GM18502 (cell line): Measurements from ENCODE around the gene GLYATL3.

Experiments
- ATAC-seq: cut with Tn5 transposase; IDR thresholded peaks from one replicate; pipeline ENCODE4 v1.9.1; 2021; ENCODE audit warnings: mild to moderate bottlenecking; ENCODE audit not compliant: unreplicated experiment, poor library complexity

Gene GLYATL3

DNA sequence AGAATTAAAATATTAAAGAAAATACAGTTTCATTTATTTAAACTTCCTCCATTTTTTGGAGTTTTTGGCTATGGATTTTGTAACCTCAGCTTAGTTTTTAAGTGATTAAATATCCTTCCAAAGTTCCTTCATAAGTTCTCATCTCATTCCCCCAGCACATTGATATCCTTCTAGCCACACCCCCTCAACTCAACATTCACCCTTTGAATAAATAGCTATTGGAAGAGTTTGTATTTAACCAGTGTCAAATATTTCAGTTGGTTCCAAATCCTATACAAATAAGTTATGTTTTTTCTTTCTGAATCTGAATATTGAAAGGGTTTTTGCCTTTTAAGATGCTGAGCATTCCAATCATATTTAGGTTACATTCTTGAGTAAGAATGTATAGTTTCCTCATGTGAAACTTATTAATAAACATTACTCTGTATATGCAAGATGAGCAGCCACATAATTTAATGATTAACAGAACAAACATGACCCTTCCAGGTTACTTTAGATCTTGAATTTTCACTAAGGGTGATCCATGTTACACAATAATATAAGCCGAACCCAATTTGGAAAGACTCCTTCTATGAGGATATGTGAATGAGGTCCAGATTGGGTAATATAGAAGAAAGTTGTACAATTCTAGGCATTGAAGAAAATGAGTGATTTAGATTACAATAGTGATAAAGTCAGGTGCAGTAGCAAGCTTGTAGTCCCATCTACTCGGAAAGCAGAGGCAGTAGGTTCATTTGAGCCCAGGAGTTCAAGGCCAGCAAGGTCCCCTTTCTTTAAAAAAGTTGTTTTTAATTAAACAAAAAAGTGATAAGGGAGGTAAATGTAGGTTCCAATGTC lies 13.6 kb downstream of the GLYATL3 start:
- no peak for ATAC-seq

DNA sequence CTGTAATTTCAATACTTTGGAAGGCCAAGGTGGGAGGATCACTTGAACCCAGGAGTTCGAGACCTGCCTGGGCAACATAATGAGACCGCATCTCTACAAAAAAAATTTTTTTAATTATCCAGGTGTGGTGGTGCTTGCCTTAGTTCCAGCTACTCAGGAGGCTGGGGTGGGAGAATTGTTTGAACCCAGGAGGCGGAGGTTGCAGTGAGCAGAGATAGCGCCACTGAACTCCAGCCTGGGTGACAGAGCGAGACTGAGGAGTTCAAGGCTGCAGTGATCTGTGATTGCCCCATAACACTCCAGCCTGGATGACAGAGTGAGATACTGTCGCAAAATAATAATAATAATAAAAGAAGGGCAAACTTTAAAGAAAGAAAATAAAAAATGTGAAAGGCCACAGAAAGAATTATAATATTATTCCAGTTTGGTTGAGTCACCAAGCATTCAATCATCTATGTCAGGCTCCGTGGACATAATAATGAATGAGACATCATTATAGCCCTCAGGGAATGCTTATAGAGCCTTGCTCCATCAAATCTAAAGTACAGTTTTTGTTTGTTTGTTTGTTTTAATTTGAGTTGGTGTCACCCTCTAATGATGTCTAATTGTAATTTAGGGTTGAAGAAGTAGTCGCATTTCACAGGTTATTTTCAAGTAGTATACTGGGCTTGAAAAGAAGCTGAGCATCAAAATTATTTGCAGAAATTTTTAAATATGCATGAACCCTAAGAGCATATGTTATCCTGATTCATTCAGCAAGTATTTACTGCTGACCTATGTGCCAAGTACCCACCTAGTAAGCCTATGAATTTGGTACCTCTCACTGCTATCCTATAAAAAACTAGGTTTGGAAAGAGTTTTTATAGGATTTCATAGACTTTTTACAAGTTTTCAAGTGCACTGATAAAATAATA lies 15.1 kb downstream of the GLYATL3 start:
- no peak for ATAC-seq

DNA sequence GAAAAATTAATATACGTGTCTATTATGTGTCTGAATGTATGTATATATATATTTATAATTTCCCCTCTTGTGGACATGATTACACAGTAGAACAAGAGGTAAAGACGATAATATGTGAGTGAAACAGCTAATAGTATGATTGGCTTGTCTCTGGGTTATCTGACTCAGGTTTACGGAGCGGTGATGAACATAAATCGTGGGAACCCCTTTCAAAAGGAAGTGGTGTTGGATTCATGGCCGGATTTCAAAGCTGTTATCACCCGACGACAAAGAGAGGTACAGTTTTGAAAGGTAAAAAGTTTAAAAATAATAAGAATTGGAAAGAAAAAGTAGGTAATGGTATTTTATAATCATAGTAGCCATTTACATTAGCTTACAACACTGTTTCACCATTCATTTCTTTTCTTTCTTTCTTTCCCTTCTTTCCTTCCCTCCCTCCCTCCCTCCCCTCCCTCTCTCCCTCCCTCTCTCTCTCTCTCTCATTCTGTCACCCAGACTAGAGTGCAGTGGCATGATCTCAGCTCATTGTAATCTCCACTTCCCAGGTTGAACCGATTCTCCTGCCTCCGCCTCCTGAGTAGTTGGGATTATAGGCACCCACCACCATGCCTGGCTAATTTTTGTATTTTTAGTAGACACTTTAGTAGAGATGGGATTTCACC lies 15.9 kb downstream of the GLYATL3 start:
- ATAC-seq: no peak

DNA sequence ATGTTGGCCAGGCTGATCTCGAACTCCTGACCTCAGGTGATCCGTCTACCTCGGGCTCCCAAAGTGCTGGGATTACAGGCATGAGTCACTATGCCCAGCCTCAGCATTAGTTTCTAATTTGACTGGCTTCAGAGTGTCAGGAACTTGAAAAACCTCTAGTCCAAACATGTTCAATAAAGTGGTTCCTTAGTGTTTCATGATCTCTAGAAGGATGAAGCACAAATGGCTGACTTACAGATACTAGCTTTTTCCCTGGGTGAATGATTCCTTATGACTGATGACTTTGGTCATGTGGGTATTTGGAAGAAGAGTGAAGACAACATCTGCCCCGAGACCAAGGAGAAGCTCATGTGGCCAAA lies 16.4 kb downstream of the GLYATL3 start:
- no peak for ATAC-seq

DNA sequence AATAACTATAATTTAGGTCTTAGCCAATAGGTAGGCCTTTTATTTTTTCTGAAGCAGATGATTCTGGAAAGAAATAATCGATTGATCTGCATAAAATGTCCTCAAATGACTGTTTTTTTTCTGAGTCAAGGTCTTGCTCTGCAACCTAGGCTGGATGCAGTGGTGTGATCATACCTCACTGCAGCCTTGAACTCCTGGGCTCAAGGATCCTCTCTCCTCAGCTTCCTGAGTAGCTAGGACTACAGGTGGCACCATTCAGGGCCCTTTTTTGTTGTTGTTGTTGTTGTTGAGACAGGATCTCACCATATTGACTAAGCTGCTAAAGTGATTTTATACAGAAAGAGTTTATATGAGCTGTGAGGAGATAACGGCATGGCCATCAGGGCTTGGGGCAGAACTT lies 18.2 kb downstream of the GLYATL3 start:
- ATAC-seq: no peak

DNA sequence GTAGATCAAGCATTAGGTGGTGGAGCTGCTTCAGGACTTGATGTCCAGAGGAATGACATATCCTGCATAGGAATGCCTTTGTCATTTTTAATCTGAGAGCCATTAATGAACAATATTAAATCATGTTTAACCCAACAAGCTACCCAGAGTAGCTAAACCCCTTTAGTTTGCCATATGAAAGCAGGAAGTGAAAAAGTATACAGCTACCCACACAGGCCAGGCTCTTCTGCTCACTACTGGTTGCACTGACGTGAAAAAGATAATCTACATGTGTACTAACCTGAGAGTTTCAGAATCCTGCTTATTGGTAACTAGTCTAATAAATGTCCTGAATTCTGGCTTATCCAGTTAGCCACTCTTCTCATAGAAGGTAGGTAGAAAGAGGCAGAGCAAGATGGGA lies 19.9 kb downstream of the GLYATL3 start:
- peak; percentile 95 for ATAC-seq

DNA sequence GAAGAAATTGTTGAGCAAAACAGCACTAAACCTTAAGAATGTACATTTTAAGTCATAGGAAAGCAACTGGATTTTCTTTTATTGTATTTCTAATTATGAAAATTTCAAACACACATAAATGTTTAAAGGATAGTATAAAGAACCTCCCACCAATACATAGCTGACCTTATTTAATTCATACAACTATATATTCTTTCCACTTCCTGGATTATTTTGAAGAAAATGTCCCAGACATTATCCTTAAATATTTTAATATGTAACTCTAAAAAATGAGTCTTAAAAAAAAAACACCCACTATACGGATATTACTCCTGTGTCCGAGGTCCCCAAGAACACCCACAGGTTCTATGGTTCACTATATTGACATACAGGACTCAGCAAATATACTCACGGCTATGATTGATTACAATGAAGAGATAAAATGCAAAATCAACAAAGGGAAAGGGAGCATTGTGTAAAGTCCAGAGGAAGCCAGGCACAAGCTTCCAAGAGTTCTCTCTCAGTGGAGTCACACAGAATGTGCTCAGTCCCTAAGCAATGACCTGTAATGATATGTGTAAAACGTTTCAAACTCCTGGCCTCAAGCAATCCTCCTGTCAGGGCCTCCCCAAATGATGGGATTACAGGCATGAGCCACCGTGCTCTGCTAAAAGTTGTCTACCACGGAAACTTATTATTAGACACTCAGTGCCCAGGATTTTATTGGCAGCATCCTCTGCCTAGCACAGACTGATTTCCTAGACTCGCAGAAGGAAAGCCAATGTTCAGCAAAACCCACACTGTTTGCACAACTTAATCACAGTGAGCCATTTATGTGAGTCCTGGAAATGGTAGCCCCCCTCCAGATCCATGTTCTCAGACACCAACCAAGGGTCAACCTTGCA lies 23.2 kb downstream of the GLYATL3 start:
- ATAC-seq: no peak

DNA sequence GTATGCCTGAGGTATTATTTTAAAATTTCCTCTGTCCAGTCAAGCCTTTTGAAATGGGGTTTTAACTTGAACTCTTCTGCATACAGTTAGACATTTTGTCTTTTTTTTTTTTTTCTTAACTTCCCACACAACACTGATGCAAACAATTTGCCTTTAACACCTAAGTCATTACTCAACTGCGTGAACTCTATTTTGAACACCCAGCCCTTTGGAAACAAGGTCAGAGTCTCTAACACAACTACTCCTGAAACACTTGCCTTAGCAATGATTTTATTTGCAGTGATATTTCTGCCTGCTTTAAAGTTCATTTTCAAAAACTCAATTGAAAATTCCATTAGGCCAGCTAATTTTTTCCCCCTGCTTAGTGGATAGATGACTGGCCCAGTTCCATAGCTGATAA lies 24.2 kb downstream of the GLYATL3 start:
- no peak for ATAC-seq

DNA sequence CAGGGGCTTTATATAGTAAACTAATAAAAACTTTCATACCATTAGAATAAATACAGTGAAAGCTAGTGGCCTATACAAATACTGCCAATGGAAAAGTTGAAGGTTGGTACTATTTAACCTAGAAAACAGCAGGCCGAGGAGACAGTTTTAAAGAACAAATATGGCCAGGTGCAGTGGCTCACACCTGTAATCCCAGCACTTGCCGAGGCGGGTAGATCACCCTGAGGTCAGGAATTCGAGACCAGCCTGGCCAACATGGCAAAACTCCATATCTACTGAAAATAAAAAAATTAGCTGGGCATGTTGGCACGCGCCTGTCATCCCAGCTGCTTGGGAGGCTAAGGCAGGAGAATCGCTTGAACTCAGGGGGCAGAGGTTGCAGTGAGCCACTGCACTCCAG lies 24.8 kb downstream of the GLYATL3 start:
- no peak for ATAC-seq

DNA sequence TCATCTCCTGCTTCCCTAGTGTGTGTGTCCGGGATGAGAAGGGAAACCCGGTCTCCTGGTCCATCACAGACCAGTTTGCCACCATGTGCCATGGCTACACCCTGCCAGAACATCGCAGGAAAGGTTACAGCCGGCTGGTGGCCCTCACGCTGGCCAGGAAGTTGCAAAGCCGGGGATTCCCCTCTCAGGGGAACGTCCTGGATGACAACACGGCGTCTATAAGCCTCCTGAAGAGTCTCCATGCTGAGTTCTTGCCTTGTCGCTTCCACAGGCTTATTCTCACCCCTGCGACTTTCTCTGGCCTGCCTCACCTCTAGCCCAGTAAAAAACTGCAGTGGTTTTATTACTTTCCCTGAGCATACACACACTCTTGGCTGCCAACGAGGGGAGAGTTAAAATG lies 26.9 kb downstream of the GLYATL3 start:
- ATAC-seq: no peak

DNA sequence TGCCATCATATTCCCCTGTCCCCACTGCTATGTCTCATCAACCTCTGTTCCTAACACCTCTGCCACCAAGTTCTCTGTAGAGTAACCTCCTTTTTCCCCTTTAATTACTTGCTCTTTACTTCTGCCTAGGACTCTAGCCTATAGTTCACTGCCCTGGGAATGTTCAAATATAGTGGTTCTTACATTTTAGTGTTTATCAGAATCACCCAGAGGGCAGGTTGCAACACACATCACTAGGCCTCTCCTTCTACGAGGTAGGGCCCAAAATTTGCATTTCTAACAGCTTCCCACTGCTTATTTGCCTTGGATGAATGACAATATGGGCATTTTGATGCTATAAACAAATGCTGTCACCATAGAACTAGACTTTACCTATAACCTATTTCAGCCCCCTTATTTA lies 27.6 kb downstream of the GLYATL3 start:
- ATAC-seq: no peak

DNA sequence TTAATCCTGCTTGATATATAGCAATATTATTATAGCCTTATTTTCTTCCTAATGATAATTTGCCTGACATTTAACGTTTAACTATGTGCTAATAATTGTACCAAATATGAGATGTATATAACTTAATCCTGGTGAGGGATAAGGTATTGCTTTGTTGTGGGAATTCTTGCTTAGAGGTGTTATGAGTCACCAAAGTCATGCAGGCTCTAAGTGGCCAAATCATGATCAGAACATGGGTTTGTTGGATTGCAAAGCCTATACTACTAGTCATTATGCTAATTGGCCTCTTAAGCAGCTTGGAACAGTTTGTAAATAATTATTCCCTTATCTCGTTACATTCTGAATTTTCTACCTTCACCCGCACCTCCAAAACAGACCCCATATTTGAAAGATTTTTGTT lies 28.8 kb downstream of the GLYATL3 start:
- ATAC-seq: no peak

DNA sequence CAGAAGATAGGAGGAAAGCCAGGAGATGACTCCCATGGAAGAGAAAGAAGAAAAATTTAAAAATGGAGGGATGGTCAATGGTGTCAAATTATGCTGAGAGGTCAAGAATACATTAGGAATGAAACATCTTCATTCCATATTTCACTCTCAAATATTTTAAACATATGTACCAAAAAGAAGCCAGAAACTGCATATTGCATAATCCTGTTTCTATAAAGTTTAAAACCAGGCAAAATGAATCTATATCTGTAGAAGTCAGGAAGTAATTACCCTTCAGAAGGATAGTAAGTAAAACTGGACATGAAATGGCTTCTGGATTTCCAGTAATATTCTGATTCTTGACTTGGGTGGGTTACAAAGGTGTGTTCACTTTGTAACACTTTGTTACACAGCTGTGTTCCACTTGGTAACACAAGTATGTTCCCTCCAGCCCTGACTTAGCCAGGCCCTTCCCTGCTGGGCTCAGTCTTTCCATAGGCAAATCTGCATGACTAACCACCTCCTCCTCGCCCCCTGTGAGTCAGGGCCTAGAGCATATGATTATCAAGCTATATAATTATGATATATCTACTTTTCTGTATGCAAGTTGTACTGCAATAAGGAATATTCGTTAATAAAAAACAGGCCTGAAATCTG lies 30.5 kb downstream of the GLYATL3 start:
- ATAC-seq: no peak

DNA sequence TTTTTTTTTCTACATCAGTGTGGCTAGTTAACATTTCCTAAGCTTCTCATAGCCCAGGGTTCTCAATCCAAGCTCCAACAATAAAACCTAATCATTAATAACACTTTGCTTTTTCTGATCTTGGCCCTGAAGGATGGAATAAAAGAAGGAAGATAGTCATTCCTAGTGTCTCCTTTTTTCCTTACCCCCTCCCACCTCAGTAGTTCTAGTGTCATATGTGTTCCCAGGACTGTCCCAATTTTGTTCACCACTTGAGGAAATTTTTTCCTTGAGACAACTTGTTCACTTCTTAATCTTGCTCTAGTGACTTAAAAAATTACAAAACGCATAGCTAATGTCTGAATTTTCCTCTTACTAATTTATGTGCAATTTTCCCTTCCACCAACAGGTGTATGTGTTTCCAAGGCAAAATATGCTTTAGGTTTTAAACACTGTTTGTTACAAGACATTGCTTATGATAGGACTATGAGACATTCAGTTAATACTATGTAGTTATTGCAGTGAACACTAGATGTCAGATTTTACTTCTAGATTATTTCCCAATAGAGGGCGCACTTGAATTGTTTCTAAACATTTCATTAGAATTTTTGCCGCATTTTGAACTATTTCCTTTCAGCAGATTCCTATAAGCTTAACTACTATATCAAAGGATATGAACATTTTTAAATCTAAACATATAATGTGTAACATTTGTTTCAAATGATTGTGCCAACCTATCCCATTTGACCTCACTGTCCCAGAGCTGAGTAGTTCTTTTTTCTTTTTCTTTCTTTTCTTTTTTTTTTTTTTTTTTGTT lies 32.2 kb downstream of the GLYATL3 start:
- peak; percentile 97 for ATAC-seq

DNA sequence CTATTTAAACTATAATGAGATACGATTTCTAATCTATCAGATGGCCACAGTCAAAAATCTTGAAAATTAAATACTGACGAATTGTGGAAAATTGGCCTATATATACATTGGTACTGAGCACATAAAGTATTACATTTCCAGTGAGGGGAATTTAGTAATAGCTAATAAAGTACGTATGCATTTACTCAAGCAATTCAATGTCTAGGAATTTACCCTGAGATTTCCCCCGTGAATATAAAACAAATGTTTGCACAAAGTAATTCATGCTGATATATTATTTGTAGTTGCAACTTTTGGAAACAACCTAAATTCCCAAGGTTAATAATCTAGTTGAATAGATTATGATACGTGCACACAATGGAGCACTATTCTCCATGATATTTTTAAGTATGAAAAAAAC lies 36.1 kb downstream of the GLYATL3 start:
- no peak for ATAC-seq

DNA sequence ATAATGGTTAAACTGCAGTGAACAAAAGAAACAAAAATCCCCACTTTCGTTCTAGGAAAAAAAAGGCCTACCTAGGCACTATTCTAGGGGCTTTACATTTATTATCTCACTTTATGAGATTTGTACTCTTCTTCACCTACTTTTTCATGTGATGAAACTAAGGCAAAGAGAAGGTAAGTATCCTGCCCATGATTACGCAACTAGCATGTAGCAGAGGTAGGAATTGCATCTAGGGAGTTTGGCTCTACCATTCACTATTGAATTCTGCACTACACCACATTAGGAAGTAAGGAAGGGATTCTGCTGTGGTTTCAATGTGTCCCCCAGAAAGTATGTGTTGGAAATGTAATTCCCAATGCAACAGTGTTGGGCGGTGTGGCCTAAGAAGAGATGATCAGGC lies 39.4 kb downstream of the GLYATL3 start:
- no peak for ATAC-seq

DNA sequence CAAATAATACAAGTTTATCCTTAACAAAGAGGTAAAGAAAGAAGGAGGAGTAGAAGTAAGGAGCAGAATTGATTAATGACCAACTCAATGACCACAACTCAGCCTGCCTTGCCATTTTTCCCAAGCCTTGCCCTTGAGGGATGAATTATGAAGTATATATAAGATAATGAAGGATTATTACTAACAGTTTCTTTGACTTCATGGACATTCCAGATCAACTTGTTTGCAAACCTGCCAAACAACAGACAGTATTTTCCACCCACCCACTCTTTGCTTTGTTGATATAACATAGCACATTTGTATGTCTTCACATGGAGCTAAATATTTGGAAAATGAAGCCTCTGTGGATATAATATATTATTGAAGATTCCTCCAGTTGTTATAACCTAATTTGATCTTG lies 40.9 kb downstream of the GLYATL3 start:
- ATAC-seq: no peak

DNA sequence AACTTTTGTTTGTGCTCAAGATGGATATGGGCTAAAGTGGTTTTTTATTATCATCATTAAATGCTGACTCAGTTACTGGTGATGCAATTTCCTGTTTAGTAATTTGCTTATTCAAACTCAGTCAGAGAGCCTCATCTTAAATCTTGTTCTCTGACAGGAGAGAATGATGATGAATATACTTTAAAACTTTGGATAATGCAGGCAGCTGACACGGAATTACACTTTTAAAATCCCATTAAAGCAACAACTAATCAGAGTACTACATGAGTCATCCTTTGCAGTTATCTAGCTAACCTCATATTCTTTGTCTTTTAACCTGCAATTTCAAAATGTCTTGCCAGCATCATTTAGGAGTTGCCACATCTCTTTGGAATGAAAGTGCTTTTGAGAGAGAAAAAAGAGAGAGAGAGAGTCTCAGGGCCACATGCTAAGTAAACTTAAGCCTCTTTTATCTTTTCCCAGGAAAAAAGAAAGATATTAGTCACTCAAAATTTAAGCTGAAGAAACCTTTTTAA lies 41.5 kb downstream of the GLYATL3 start:
- no peak for ATAC-seq

DNA sequence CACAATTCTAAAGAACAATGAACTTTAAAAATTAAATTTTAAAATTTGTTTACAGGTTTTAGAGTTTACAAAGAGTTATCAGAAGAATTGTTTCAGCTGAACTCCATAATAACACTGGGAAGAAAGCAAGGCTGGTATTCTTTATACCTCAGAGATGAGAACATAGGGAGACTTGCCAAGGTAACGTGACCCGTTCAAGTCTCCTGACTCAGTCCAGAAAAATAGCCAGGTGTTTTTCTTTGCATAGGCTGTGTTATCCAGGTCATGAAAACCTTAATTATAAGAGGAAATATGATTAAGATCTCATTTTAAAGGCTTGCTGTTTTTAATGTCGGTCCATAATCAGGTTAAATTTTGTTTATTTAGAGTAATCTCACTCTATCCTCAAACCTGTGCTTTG lies 42.2 kb downstream of the GLYATL3 start:
- no peak for ATAC-seq
